ENCODE measurements around the gene LAMA3.

LAMA3 gene

GRCh38 chr18:23857756-23858155 is 168.5 kb downstream of the LAMA3 start:
- H3K4me3 ChIP-seq (replicated peaks; ENCODE audit: low read depth, low read length) = no peak overlapping the region
- no peak for DNase-seq (ENCODE audit: extremely low read depth, low read depth)
- TF ChIP-seq CTCF (IDR thresholded peaks at IDR 0.05; ENCODE audit: low read depth, low read length, missing control alignments) = no peak

GRCh38 chr18:23859466-23860336 is 170.4 kb downstream of the LAMA3 start:
- TF ChIP-seq CTCF (IDR thresholded peaks at IDR 0.05; ENCODE audit: low read depth, low read length, missing control alignments) = no peak
- no peak overlapping the region for H3K4me3 ChIP-seq (replicated peaks; ENCODE audit: low read depth, low read length)
- DNase-seq (ENCODE audit: extremely low read depth, low read depth) = no peak

GRCh38 chr18:23861326-23861725 is 172.1 kb downstream of the LAMA3 start:
- DNase-seq (ENCODE audit: extremely low read depth, low read depth) = no peak
- TF ChIP-seq CTCF (IDR thresholded peaks at IDR 0.05; ENCODE audit: low read depth, low read length, missing control alignments) = no peak
- H3K4me3 ChIP-seq (replicated peaks; ENCODE audit: low read depth, low read length) = no peak overlapping the region

DNA sequence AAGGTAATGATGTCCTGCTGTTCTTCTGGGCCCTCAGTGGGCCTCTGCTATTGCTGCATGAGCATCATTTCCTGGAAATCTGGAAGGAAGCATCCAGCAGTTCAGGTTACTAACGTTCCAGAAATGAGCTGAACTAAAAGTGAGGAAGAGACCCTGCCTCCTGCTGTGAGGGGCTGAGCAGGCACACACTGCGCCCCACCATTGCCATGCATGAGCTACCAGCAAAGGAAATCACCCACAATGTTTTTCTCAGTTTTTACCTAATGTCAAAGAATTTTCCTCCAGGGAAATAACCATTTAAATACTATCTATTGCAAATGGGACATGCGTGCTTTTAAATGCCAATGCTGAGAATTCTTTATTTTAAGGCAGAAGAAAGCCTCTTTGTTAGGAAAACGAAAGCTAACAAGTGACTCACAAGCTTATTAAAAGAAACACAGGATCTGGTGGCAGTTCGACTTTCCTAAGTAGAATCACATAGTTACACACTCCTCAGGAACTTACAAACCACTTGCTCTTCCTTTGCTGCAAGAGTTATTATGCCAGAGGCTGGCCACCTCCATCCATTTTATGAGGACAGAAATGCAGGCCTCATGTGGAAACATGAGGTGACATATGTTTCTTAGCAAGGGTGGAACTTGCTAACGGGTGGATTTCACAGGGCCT is 172.7 kb downstream of the LAMA3 start:
- H3K4me3 ChIP-seq (replicated peaks; ENCODE audit: low read depth, low read length) = no peak overlapping the region
- TF ChIP-seq CTCF (IDR thresholded peaks at IDR 0.05; ENCODE audit: low read depth, low read length, missing control alignments) = no peak
- no peak for DNase-seq (ENCODE audit: extremely low read depth, low read depth)

DNA sequence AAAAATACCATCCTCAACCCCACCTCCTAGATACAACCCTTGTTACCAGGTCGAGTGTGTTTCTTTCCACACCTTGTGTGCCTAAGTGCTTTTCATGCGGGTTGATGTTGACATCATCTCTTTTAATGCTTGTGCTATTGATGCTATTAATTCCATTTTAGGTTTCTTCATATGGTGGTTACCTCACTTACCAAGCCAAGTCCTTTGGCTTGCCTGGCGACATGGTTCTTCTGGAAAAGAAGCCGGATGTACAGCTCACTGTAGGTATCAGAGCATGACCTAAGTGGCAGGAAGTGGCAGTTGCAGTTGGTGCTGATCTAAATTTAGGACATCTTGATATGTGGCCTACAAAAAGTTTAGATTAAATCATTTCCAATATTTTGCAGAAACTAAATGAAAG is 175.4 kb downstream of the LAMA3 start:
- DNase-seq (ENCODE audit: extremely low read depth, low read depth) = no peak

GRCh38 chr18:23867006-23867405 is 177.8 kb downstream of the LAMA3 start:
- no peak for TF ChIP-seq CTCF (IDR thresholded peaks at IDR 0.05; ENCODE audit: low read depth, low read length, missing control alignments)

More for the DNA sequence above, 175.4 kb downstream of the LAMA3 start:
- no peak for TF ChIP-seq CTCF (IDR thresholded peaks at IDR 0.05; ENCODE audit: low read depth, low read length, missing control alignments)
- H3K4me3 ChIP-seq (replicated peaks; ENCODE audit: low read depth, low read length) = no peak overlapping the region

More at GRCh38 chr18:23867006-23867405, 177.8 kb downstream of the LAMA3 start:
- no peak for DNase-seq (ENCODE audit: extremely low read depth, low read depth)
- no peak overlapping the region for H3K4me3 ChIP-seq (replicated peaks; ENCODE audit: low read depth, low read length)
